DMS 273 treated with DMSO at 0.1 percent for 48 hours (cell line): ENCODE data around the gene VASN.
"Not testable (repeated sequence)": the region's sequence is repeated elsewhere in the genome, so short reads cannot be mapped to it uniquely, and the experiment has no call there.

Experiments used
- DNase-seq: peaks from one replicate; lab custom pipeline; 2025; lab: John Stamatoyannopoulos, UW

The VASN gene

GRCh38 chr16:4337540-4338088 is 34.0 kb upstream of the VASN start:
- no peak for DNase-seq

- DNase-seq: no peak
Measured at GRCh38 chr16:4338125-4338582, 33.5 kb upstream of the VASN start.

GRCh38 chr16:4338712-4339299 is 32.8 kb upstream of the VASN start:
- no peak for DNase-seq

- no peak for DNase-seq
Measured at GRCh38 chr16:4339455-4339854, 32.2 kb upstream of the VASN start.

- DNase-seq: no peak
Measured at GRCh38 chr16:4339909-4340308, 31.7 kb upstream of the VASN start.

GRCh38 chr16:4340443-4340842 is 31.2 kb upstream of the VASN start:
- DNase-seq: no peak

GRCh38 chr16:4341250-4341649 is 30.4 kb upstream of the VASN start:
- DNase-seq: no peak

GRCh38 chr16:4342866-4343744 is 28.5 kb upstream of the VASN start:
- DNase-seq: no peak

- not testable (repeated sequence) for DNase-seq
Measured at GRCh38 chr16:4344300-4344982, 27.2 kb upstream of the VASN start.

GRCh38 chr16:4344983-4345835 is 26.4 kb upstream of the VASN start:
- no peak for DNase-seq

- DNase-seq: no peak
Measured at GRCh38 chr16:4345836-4346781, 25.5 kb upstream of the VASN start.

GRCh38 chr16:4347010-4347409 is 24.6 kb upstream of the VASN start:
- no peak for DNase-seq

- no peak for DNase-seq
Measured at GRCh38 chr16:4347765-4348509, 23.7 kb upstream of the VASN start.

- DNase-seq: no peak
Measured at GRCh38 chr16:4349332-4349731, 22.3 kb upstream of the VASN start.

GRCh38 chr16:4350365-4350786 is 21.3 kb upstream of the VASN start:
- no peak for DNase-seq

GRCh38 chr16:4350787-4351659 is 20.6 kb upstream of the VASN start, which contains the start of gene PAM16:
Gene PAM16 (minus strand): TSS chr16:4351321. CDS start chr16:4351234, 87 bp downstream.
- peak; percentile 92 for DNase-seq

GRCh38 chr16:4351880-4352279 is 19.8 kb upstream of the VASN start:
- no peak for DNase-seq

- DNase-seq: no peak
Measured at GRCh38 chr16:4352843-4353242, 18.8 kb upstream of the VASN start.

- DNase-seq: no peak
Measured at GRCh38 chr16:4353675-4354074, 18.0 kb upstream of the VASN start.
